Hematopoietic multipotent progenitor cell treated with erythropoietin and hydrocortisone succinate and interleukin-3 and kit ligand, for 17 days (in vitro differentiated cells): ENCODE results near the gene MAP3K15.

Experiments
- DNase-seq: peaks from one replicate; pipeline ENCODE4 v3.0.0-alpha.2; 2015; ENCODE audit warnings: low spot score

Gene MAP3K15

GRCh38 chrX:19514791-19515614, at the start of gene MAP3K15:
Gene MAP3K15, minus strand, starts transcription at chrX:19515508. Its CDS starts 247 bp downstream, at chrX:19515261.
- DNase-seq, result no peak

GRCh38 chrX:19564606-19565005, 49.3 kb upstream of the MAP3K15 start:
- no peak for DNase-seq

DNA sequence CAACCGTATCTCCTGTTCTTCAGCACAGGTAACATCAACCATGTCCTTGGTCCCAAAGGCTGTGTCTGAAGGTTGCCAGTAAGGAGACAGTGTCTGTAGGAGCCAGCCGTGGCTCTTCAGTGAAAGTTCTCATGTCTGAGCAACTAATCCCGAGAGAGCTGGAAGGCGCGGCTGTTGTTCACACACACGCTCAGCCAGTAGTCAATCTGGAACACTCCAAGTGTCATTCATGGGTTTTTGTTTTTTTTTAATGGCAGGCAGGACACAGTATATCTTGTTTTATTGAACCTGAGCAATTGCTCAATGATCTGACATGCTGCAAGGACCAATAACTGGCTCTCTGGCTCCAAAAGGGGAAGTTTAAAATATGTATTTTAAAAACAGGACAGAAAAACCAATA, 48.4 kb upstream of the MAP3K15 start:
- no peak for DNase-seq

DNA sequence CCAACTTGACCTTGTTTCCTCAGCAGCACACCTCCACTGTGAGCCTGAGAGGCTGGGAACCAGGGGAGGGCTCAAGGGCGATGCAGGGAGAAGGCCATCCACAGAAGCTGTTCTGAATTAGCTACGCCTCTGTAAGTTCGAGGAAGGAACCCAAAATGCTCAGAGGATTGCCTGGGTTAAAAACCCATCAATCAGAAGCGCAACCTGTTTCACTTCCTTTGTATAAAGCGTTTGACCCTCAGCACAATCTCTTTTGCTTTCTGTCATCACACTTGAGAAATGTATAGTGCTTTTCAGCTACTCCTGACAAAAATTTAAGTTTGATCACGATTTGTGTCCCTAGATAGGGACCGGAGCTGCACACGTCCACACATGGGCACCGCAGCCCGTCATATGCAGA, 48.0 kb upstream of the MAP3K15 start:
- DNase-seq, result no peak

DNA sequence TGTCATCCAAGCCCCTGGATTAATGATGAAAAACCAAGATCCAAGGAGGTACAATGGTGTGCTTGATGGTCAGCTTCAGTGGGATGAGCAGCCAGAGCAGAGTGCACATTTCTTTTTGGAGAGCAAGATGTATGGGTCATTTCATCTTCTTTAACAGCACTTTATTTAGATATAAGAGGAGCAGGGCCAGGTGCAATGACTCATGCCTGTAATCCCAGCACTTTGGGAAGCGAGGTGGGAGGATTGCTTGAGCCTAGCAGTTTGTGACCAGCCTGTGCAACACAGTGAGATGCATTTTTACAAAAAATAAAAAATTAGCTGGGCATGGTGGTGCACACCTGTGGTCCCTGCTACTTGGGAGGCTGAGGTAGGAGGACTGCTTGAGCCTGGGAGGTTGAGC, 45.3 kb upstream of the MAP3K15 start:
- no peak for DNase-seq

GRCh38 chrX:19557822-19558221, 42.5 kb upstream of the MAP3K15 start:
- no peak for DNase-seq

- DNase-seq, result no peak
Observed at GRCh38 chrX:19556202-19556601, 40.9 kb upstream of the MAP3K15 start.

GRCh38 chrX:19555683-19556082, 40.4 kb upstream of the MAP3K15 start:
- no peak for DNase-seq

GRCh38 chrX:19555236-19555635, 39.9 kb upstream of the MAP3K15 start:
- no peak for DNase-seq

GRCh38 chrX:19554786-19555185, 39.5 kb upstream of the MAP3K15 start:
- no peak for DNase-seq

- DNase-seq, result no peak
Observed at GRCh38 chrX:19552793-19553192, 37.5 kb upstream of the MAP3K15 start.

DNA sequence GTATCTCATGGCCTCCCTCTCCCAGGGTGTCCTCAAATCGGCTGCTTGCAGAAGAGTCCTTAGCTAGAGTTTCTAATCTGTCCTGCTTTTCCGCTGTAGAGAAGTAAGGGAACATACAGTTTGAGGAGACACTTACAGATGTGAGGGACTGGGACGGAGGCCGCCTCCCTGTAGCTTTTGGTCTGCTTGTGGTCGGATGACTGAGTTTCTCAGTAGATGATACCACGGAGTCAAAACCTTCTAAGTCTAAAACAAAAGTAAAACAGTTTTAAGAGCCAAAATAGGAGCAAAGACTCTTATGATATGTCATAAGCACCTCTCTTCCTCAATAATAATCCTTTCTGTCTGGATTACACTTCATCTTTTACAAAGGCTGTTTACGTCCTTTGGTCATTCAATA, 34.5 kb upstream of the MAP3K15 start:
- DNase-seq, result no peak

GRCh38 chrX:19548934-19549333, 33.6 kb upstream of the MAP3K15 start:
- DNase-seq, result no peak

- DNase-seq, result no peak
Observed at GRCh38 chrX:19548279-19548678, 33.0 kb upstream of the MAP3K15 start.

DNA sequence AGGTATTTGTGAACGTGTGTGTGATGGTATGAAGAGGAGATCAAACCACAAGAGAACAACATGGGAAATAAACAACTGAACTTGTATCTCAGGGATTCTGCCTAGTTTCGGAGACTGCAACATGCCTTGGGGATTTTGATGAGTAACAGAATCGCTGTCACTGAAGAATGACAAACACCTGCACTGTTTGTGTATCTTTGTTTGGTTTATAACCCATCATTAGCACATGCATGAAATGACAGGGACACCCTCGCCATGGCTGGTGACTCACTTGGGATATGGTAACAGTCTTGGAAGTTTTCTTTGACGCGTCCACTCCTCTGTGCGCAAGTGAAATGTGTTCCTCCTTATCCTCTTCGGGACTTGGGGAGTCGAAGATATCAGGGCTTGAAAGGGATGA, 30.3 kb upstream of the MAP3K15 start:
- no peak for DNase-seq

DNA sequence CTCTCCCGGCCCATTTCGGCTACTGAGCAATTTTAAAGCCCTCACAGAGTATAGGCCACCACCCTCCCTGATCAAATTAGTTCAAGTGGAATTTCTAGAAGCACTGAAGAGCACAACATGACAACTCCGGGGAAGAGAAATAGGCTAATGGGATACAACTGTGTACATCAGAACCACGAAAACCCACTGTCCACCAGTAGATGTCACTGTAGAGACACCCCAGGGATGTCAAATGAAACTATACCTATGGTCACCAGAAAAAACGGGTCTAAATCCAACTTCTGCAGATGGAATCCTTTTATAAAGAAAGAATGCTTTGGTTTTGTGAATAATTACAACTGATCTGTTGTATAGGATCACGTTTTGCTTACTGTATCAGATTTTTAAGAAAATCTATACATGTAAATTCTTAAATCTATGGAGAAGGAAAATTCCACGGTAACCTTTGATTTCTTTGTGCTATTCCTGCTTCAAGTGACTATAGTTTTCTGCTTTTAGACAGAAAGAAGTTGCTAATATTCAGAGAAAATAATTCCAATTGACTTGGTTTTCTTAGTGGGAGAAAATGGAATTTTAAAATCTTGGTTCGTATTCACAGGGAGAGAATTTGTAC, 29.5 kb upstream of the MAP3K15 start:
- DNase-seq, result peak; percentile 21

- DNase-seq, result no peak
Observed at GRCh38 chrX:19543951-19544381, 28.7 kb upstream of the MAP3K15 start.

DNA sequence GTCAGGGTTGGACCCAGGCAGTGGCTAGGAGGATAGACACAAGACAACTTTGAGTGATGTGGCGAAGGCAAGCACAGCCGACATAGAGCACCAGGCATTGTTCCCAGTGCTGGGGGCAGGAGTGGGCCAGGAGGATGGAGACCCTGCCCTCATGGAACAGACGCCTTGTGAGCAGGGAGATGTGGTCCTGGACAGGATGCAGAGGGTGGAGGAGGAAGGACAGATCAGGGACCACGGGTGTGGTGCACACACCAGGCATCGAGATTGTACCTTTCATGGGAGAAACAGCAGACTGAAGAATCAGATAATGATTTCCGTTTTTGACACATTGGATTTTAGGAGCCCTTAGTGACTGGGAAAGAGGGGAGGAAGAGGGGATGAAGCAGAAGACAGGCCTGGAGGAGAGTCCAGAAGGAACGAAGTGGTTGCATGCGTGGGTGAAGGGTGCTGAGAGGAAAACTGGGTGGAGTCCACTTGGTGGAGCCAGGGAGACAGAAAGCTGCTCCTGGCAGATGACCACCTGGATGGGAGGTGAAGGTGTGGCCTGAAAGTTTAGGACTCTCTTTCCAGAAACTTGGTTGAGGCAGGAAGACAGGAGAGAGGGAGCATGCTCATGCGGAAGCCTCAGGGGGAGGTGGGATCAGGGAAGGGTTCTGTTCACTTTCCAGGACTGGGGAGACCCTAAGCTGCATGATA, 27.9 kb upstream of the MAP3K15 start:
- DNase-seq, result no peak

DNA sequence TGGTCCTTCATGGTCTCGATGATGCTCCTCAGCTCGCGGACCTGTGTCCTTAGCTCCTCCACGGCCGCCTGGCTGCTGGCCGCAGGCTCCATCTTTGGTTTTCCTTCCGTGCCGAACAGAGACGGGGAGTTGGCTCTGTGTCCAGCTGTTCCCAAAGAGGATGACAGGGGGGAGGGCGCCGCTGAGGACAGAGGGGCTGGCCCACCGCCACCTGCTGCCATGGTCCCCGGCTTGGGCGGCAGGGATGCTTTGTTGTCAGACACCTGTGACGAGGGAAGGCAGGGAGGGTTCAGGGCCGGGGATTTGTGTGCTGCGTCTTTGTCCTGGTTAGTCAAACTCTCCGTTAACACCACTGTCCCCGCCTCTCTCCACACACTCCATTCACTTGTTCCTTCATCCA, 26.6 kb upstream of the MAP3K15 start:
- no peak for DNase-seq

GRCh38 chrX:19541196-19541595, 25.9 kb upstream of the MAP3K15 start:
- DNase-seq, result no peak

GRCh38 chrX:19540076-19540475, 24.8 kb upstream of the MAP3K15 start:
- DNase-seq, result no peak

- no peak for DNase-seq
Observed at GRCh38 chrX:19539665-19540064, 24.4 kb upstream of the MAP3K15 start.

- DNase-seq, result no peak
Observed at GRCh38 chrX:19535476-19535875, 20.2 kb upstream of the MAP3K15 start.
